IPS-18a (cell line): ENCODE results near the gene MIOX.

Experiments used
- H3K27ac ChIP-seq: one replicate; pipeline ENCODE4 v1.5.1; 2013; ENCODE audit warnings: low read length
- H3K27me3 ChIP-seq: one replicate; pipeline ENCODE4 v1.6.1; 2013; ENCODE audit warnings: mild to moderate bottlenecking, low read length; ENCODE audit not compliant: control insufficient read depth, insufficient read depth
- H3K36me3 ChIP-seq: one replicate; pipeline ENCODE4 v1.6.1; 2013; ENCODE audit warnings: low read depth, low read length; ENCODE audit not compliant: control insufficient read depth
- H3K4me1 ChIP-seq: one replicate; pipeline ENCODE4 v1.6.1; 2013; ENCODE audit warnings: low read depth, low read length; ENCODE audit not compliant: control insufficient read depth
- H3K4me3 ChIP-seq: one replicate; pipeline ENCODE4 v1.5.1; 2013; ENCODE audit warnings: low read length
- H3K9ac ChIP-seq: one replicate; pipeline ENCODE4 v1.6.1; 2013; ENCODE audit warnings: mild to moderate bottlenecking, low read length, moderate library complexity
- H3K9me3 ChIP-seq: one replicate; pipeline ENCODE4 v1.6.1; 2013; ENCODE audit warnings: low read depth, low read length; ENCODE audit not compliant: control insufficient read depth

Gene MIOX

GRCh38 chr22:50479721-50480120 is 6.9 kb upstream of the MIOX start:
- Histone ChIP-seq H3K4me1 (peaks cover 5% of the 10 kb centered on the region), H3K27ac (no peak overlapping the region), H3K36me3 (no peaks in the 10 kb centered on the region)

GRCh38 chr22:50481045-50481439 is 5.6 kb upstream of the MIOX start:
- Histone ChIP-seq H3K4me1 (no peaks in the 10 kb centered on the region), H3K36me3 (no peaks in the 10 kb centered on the region), H3K27me3 (peaks cover 21% of the 10 kb centered on the region), H3K9ac (no peak overlapping the region), H3K4me3 (peak overlapping the region; percentile 54), H3K27ac (no peak overlapping the region), H3K9me3 (no peaks in the 10 kb centered on the region)

More at GRCh38 chr22:50479721-50480120, 6.9 kb upstream of the MIOX start:
- Histone ChIP-seq H3K9ac (no peak overlapping the region), H3K9me3 (no peaks in the 10 kb centered on the region), H3K27me3 (peaks cover 21% of the 10 kb centered on the region), H3K4me3 (no peak overlapping the region)

- H3K4me1 ChIP-seq, result no peaks in the 10 kb centered on the region
- peaks cover 21% of the 10 kb centered on the region for H3K27me3 ChIP-seq
- H3K36me3 ChIP-seq, result no peaks in the 10 kb centered on the region
- no peaks in the 10 kb centered on the region for H3K9me3 ChIP-seq
- H3K27ac ChIP-seq, result no peak within 1 kb of the TSS
- H3K9ac ChIP-seq, result peak within 1 kb of the TSS; percentile 68
- peak within 1 kb of the TSS; percentile 54 for H3K4me3 ChIP-seq
Measured at GRCh38 chr22:50481440-50482106, 5.1 kb upstream of the MIOX start, which contains the start of gene ADM2. Gene ADM2 (plus strand): TSS chr22:50481543. CDS start chr22:50481848, 305 bp downstream.

- H3K9ac ChIP-seq, result peak overlapping the region; percentile 68
- H3K27me3 ChIP-seq, result peaks cover 21% of the 10 kb centered on the region
- H3K4me3 ChIP-seq, result peak overlapping the region; percentile 54
- no peaks in the 10 kb centered on the region for H3K36me3 ChIP-seq
- no peak overlapping the region for H3K27ac ChIP-seq
- H3K9me3 ChIP-seq, result no peaks in the 10 kb centered on the region
- H3K4me1 ChIP-seq, result no peaks in the 10 kb centered on the region
Measured at GRCh38 chr22:50482107-50483074, 4.3 kb upstream of the MIOX start.

DNA sequence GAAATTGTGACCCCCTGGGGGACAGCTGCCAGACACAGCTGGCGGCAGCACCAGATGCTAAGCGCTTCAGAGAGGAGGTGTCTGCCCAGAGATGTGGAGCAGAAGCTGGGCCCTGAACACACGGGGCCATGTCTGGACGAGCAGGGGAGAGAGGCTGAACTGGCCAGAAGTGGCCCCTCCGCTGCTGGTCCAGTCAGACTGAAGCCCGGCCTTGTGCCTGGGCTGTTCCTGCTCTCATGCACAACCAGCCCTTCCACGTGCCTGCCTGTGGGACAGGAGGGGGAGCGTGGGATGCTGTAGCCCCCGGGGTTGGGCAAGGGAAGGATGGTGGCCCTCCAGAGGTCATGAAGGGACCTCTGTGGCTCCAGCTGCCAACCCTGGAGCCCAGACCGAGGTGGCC is 3.6 kb upstream of the MIOX start:
- no peak overlapping the region for H3K4me3 ChIP-seq
- no peak overlapping the region for H3K9ac ChIP-seq
- no peak overlapping the region for H3K27ac ChIP-seq
- H3K4me1 ChIP-seq, result no peaks in the 10 kb centered on the region
- H3K36me3 ChIP-seq, result no peaks in the 10 kb centered on the region
- H3K27me3 ChIP-seq, result peaks cover 21% of the 10 kb centered on the region
- no peaks in the 10 kb centered on the region for H3K9me3 ChIP-seq

GRCh38 chr22:50483556-50483955 is 3.1 kb upstream of the MIOX start:
- H3K9ac ChIP-seq, result no peak overlapping the region
- H3K36me3 ChIP-seq, result no peaks in the 10 kb centered on the region
- no peak overlapping the region for H3K27ac ChIP-seq
- H3K9me3 ChIP-seq, result no peaks in the 10 kb centered on the region
- peaks cover 21% of the 10 kb centered on the region for H3K27me3 ChIP-seq
- H3K4me3 ChIP-seq, result no peak overlapping the region
- no peaks in the 10 kb centered on the region for H3K4me1 ChIP-seq

- Histone ChIP-seq H3K27ac (no peak overlapping the region), H3K4me1 (no peaks in the 10 kb centered on the region), H3K9ac (no peak overlapping the region), H3K27me3 (peaks cover 20% of the 10 kb centered on the region), H3K9me3 (no peaks in the 10 kb centered on the region), H3K36me3 (no peaks in the 10 kb centered on the region), H3K4me3 (no peak overlapping the region)
Measured at GRCh38 chr22:50483977-50484853, 2.4 kb upstream of the MIOX start.

- H3K27ac ChIP-seq, result no peak overlapping the region
- no peaks in the 10 kb centered on the region for H3K36me3 ChIP-seq
- H3K9ac ChIP-seq, result no peak overlapping the region
- no peak overlapping the region for H3K4me3 ChIP-seq
- peaks cover 8% of the 10 kb centered on the region for H3K27me3 ChIP-seq
- no peaks in the 10 kb centered on the region for H3K4me1 ChIP-seq
- no peaks in the 10 kb centered on the region for H3K9me3 ChIP-seq
Measured at GRCh38 chr22:50485221-50486131, 1.2 kb upstream of the MIOX start.

- no peak overlapping the region for H3K27ac ChIP-seq
- no peaks in the 10 kb centered on the region for H3K4me1 ChIP-seq
- H3K4me3 ChIP-seq, result no peak overlapping the region
- H3K9ac ChIP-seq, result no peak overlapping the region
- H3K36me3 ChIP-seq, result no peaks in the 10 kb centered on the region
- H3K9me3 ChIP-seq, result no peaks in the 10 kb centered on the region
- no peaks in the 10 kb centered on the region for H3K27me3 ChIP-seq
Measured at GRCh38 chr22:50487290-50488005, 789 bp downstream of the MIOX start.

- no peaks in the 10 kb centered on the region for H3K27me3 ChIP-seq
- no peaks in the 10 kb centered on the region for H3K9me3 ChIP-seq
- no peak overlapping the region for H3K9ac ChIP-seq
- H3K4me1 ChIP-seq, result no peaks in the 10 kb centered on the region
- H3K27ac ChIP-seq, result no peak overlapping the region
- no peak overlapping the region for H3K4me3 ChIP-seq
- no peaks in the 10 kb centered on the region for H3K36me3 ChIP-seq
Measured at GRCh38 chr22:50488006-50488677, 1.5 kb downstream of the MIOX start.
